Measurements from ENCODE around the gene CTIF. TPM values are rescaled to one million over a fixed set of nuclear protein-coding genes. Genes with fewer than 3 reads are reported as not detected.

CTIF gene
- polyA plus RNA-seq, 1 donor from 2014 or later: 50.2 TPM

DNA sequence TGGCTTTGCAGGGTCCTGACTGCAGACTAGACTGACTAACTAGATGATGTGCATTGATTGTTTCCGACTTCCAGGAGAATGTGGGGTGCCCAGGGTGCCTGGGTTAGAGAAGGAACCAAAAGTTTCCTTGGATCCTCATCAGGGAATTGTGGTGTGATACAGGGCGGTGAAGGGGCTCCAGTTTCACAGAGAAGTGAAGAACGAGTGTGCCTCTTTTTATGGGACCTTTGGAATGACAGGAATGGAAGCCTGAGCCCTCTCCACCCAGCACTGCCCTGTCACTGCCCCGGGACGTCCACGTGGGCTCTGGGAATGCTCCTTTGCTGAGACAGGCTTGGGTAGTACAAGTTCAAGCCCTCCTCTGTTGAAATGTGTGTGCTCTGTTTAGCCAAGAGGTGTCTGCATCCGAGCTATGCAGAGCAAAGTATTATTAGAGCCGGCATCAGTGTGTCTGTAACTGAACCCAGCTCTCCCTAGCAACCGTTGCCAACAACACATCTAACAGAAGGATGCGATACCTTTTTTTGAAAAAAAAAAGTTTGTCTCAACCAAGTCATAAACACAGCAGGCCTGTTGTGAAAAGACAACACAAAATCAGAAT lies 228.4 kb downstream of the CTIF start:
- H3K36me3 ChIP-seq (ENCODE audit: insufficient read depth, low read length): peaks cover 6% of the 10 kb centered on the region
- H3K27me3 ChIP-seq (ENCODE audit: insufficient read depth, low read depth, low read length): no peaks in the 10 kb centered on the region
- no peaks in the 10 kb centered on the region for H3K9me2 ChIP-seq (ENCODE audit: insufficient read depth, low read length)
- H3F3A ChIP-seq (ENCODE audit: insufficient read depth, low read length, poor library complexity, severe bottlenecking): no peaks in the 10 kb centered on the region
- no peaks in the 10 kb centered on the region for H3K9me3 ChIP-seq (ENCODE audit: low read length)
- no peak overlapping the region for H3K4me3 ChIP-seq (ENCODE audit: low read length)
- H3K9ac ChIP-seq (ENCODE audit: low read length): no peak overlapping the region
- H3K27ac ChIP-seq (ENCODE audit: low read length): no peak overlapping the region
- no peaks in the 10 kb centered on the region for H4K20me1 ChIP-seq (ENCODE audit: insufficient read depth)
- no peak overlapping the region for H2AFZ ChIP-seq (ENCODE audit: low read depth, low read length)
- H3K4me2 ChIP-seq (ENCODE audit: low read length): no peak overlapping the region
- no peaks in the 10 kb centered on the region for H3K79me2 ChIP-seq (replicated peaks; ENCODE audit: insufficient read depth, low read length)
- TF ChIP-seq RAD21 (conservative IDR thresholded peaks at IDR 0.05) (no peak), SMC3 (conservative IDR thresholded peaks at IDR 0.05; ENCODE audit: poor library complexity) (no peak), MXI1 (conservative IDR thresholded peaks at IDR 0.05; ENCODE audit: poor library complexity, severe bottlenecking) (no peak), EZH2 (IDR thresholded peaks at IDR 0.05; ENCODE audit: borderline replicate concordance, insufficient read depth, low read length, poor library complexity, severe bottlenecking) (no peak), TAF1 (IDR thresholded peaks at IDR 0.05; ENCODE audit: low read depth) (no peak), EP300 (conservative IDR thresholded peaks at IDR 0.05; ENCODE audit: poor library complexity, severe bottlenecking) (no peak), POLR2AphosphoS5 (IDR thresholded peaks at IDR 0.05) (no peak)
- TF ChIP-seq, protein P1, sequence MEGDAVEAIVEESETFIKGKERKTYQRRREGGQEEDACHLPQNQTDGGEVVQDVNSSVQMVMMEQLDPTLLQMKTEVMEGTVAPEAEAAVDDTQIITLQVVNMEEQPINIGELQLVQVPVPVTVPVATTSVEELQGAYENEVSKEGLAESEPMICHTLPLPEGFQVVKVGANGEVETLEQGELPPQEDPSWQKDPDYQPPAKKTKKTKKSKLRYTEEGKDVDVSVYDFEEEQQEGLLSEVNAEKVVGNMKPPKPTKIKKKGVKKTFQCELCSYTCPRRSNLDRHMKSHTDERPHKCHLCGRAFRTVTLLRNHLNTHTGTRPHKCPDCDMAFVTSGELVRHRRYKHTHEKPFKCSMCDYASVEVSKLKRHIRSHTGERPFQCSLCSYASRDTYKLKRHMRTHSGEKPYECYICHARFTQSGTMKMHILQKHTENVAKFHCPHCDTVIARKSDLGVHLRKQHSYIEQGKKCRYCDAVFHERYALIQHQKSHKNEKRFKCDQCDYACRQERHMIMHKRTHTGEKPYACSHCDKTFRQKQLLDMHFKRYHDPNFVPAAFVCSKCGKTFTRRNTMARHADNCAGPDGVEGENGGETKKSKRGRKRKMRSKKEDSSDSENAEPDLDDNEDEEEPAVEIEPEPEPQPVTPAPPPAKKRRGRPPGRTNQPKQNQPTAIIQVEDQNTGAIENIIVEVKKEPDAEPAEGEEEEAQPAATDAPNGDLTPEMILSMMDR (IDR thresholded peaks at IDR 0.05; ENCODE audit: poor library complexity, severe bottlenecking): no peak
- TF ChIP-seq, protein P2, sequence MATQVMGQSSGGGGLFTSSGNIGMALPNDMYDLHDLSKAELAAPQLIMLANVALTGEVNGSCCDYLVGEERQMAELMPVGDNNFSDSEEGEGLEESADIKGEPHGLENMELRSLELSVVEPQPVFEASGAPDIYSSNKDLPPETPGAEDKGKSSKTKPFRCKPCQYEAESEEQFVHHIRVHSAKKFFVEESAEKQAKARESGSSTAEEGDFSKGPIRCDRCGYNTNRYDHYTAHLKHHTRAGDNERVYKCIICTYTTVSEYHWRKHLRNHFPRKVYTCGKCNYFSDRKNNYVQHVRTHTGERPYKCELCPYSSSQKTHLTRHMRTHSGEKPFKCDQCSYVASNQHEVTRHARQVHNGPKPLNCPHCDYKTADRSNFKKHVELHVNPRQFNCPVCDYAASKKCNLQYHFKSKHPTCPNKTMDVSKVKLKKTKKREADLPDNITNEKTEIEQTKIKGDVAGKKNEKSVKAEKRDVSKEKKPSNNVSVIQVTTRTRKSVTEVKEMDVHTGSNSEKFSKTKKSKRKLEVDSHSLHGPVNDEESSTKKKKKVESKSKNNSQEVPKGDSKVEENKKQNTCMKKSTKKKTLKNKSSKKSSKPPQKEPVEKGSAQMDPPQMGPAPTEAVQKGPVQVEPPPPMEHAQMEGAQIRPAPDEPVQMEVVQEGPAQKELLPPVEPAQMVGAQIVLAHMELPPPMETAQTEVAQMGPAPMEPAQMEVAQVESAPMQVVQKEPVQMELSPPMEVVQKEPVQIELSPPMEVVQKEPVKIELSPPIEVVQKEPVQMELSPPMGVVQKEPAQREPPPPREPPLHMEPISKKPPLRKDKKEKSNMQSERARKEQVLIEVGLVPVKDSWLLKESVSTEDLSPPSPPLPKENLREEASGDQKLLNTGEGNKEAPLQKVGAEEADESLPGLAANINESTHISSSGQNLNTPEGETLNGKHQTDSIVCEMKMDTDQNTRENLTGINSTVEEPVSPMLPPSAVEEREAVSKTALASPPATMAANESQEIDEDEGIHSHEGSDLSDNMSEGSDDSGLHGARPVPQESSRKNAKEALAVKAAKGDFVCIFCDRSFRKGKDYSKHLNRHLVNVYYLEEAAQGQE (IDR thresholded peaks at IDR 0.05; ENCODE audit: borderline replicate concordance): no peak

DNA sequence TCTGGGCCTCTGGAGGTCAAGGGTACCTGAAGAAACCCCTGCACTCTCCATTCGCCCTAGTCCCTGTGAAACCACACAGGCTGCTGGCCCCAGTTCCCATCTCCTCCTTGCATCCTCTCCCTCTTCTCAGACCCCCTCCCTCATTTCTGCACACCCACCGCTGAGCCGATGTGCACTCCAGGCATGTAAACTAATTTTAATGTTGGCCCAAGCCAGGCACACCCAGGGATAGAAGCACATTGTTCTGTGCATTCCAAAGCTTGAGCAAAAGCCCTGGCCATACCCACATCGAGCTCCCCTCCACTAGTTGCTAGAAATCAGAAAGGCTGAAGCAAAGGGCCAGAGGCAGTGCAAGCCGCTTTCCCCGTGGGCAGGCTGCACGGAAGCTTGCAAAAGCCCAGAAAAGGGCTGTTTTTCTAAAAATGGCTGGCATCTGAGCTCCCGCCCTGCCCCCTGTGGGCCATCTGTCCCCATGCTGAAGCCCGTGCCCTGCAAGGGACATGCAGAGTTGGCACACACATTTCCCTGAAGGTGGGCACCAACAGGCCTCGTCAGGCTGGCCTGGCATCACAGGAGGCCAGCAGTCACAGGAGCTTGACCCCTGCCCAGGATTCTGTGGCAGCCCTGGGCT lies 230.3 kb downstream of the CTIF start:
- H2AFZ ChIP-seq (ENCODE audit: low read depth, low read length): no peak overlapping the region
- H3K9me3 ChIP-seq (ENCODE audit: low read length): no peaks in the 10 kb centered on the region
- TF ChIP-seq MXI1 (conservative IDR thresholded peaks at IDR 0.05; ENCODE audit: poor library complexity, severe bottlenecking) (no peak), POLR2AphosphoS5 (IDR thresholded peaks at IDR 0.05) (no peak), TAF1 (IDR thresholded peaks at IDR 0.05; ENCODE audit: low read depth) (no peak), EZH2 (IDR thresholded peaks at IDR 0.05; ENCODE audit: borderline replicate concordance, insufficient read depth, low read length, poor library complexity, severe bottlenecking) (no peak), SMC3 (conservative IDR thresholded peaks at IDR 0.05; ENCODE audit: poor library complexity) (no peak), RAD21 (conservative IDR thresholded peaks at IDR 0.05) (no peak), EP300 (conservative IDR thresholded peaks at IDR 0.05; ENCODE audit: poor library complexity, severe bottlenecking) (no peak)
- TF ChIP-seq, protein P2 (IDR thresholded peaks at IDR 0.05; ENCODE audit: borderline replicate concordance): no peak
- TF ChIP-seq, protein P1 (IDR thresholded peaks at IDR 0.05; ENCODE audit: poor library complexity, severe bottlenecking): no peak
- no peak overlapping the region for H3K4me2 ChIP-seq (ENCODE audit: low read length)
- no peaks in the 10 kb centered on the region for H3K79me2 ChIP-seq (replicated peaks; ENCODE audit: insufficient read depth, low read length)
- H3F3A ChIP-seq (ENCODE audit: insufficient read depth, low read length, poor library complexity, severe bottlenecking): no peaks in the 10 kb centered on the region
- no peaks in the 10 kb centered on the region for H4K20me1 ChIP-seq (ENCODE audit: insufficient read depth)
- H3K36me3 ChIP-seq (ENCODE audit: insufficient read depth, low read length): peaks cover 15% of the 10 kb centered on the region
- no peak overlapping the region for H3K9ac ChIP-seq (ENCODE audit: low read length)
- H3K9me2 ChIP-seq (ENCODE audit: insufficient read depth, low read length): no peaks in the 10 kb centered on the region
- no peak overlapping the region for H3K4me3 ChIP-seq (ENCODE audit: low read length)
- H3K27ac ChIP-seq (ENCODE audit: low read length): no peak overlapping the region
- H3K27me3 ChIP-seq (ENCODE audit: insufficient read depth, low read depth, low read length): no peaks in the 10 kb centered on the region

Data from neural cell (in vitro differentiated cells).